HG02981 (cell line): ENCODE results near the gene TPD52L2.
"Not testable (repeated sequence)": the region's sequence is repeated elsewhere in the genome, so short reads cannot be mapped to it uniquely, and the experiment has no call there.

Source experiments
- ATAC-seq: cut with Tn5 transposase; IDR thresholded peaks from one replicate; pipeline ENCODE4 v1.9.1; 2021; ENCODE audit warnings: mild to moderate bottlenecking, moderate library complexity; ENCODE audit not compliant: unreplicated experiment

TPD52L2 gene

GRCh38 chr20:63895202-63895951 lies 30.3 kb downstream of the TPD52L2 start:
- ATAC-seq, result peak; percentile 6

- ATAC-seq, result no peak
Observed at GRCh38 chr20:63895952-63896263, 30.8 kb downstream of the TPD52L2 start.

- ATAC-seq, result peak; percentile 31
Observed at GRCh38 chr20:63896264-63897105, 31.4 kb downstream of the TPD52L2 start.

GRCh38 chr20:63897978-63898561 lies 33.0 kb downstream of the TPD52L2 start:
- no peak for ATAC-seq

- no peak for ATAC-seq
Observed at GRCh38 chr20:63898882-63899558, 34.0 kb downstream of the TPD52L2 start.

GRCh38 chr20:63900413-63900812 lies 35.3 kb downstream of the TPD52L2 start:
- ATAC-seq, result no peak

- ATAC-seq, result no peak
Observed at GRCh38 chr20:63903796-63904561, 38.9 kb downstream of the TPD52L2 start.

- no peak for ATAC-seq
Observed at GRCh38 chr20:63908008-63908682, 43.1 kb downstream of the TPD52L2 start.

GRCh38 chr20:63911176-63911575 lies 46.1 kb downstream of the TPD52L2 start:
- ATAC-seq, result no peak

GRCh38 chr20:63913768-63914167 lies 48.7 kb downstream of the TPD52L2 start:
- no peak for ATAC-seq

- no peak for ATAC-seq
Observed at GRCh38 chr20:63915471-63915870, 50.4 kb downstream of the TPD52L2 start.

GRCh38 chr20:63916371-63916939 lies 51.4 kb downstream of the TPD52L2 start:
- ATAC-seq, result not testable (repeated sequence)

GRCh38 chr20:63917811-63918210 lies 52.7 kb downstream of the TPD52L2 start:
- no peak for ATAC-seq

GRCh38 chr20:63919130-63919529 lies 54.1 kb downstream of the TPD52L2 start:
- ATAC-seq, result no peak

GRCh38 chr20:63920226-63920625 lies 55.2 kb downstream of the TPD52L2 start:
- ATAC-seq, result no peak

GRCh38 chr20:63923651-63924050 lies 58.6 kb downstream of the TPD52L2 start:
- no peak for ATAC-seq

GRCh38 chr20:63924241-63924640 lies 59.2 kb downstream of the TPD52L2 start:
- ATAC-seq, result no peak

GRCh38 chr20:63926298-63926697 lies 61.2 kb downstream of the TPD52L2 start:
- no peak for ATAC-seq

- ATAC-seq, result no peak
Observed at GRCh38 chr20:63929071-63929470, 64.0 kb downstream of the TPD52L2 start.

- not testable (repeated sequence) for ATAC-seq
Observed at GRCh38 chr20:63929473-63929883, 64.4 kb downstream of the TPD52L2 start.
